Esophagus muscularis mucosa (tissue), 4 donors: ENCODE measurements around the gene SETD4. TPM values are rescaled to one million over a fixed set of nuclear protein-coding genes. Genes with fewer than 3 reads are reported as not detected.

ENCODE experiments used
- DNase-seq: peaks from one replicate; pipeline ENCODE4 v3.0.0-alpha.2; 2017; ENCODE audit errors: extremely low spot score
- H3K27ac ChIP-seq, 4 donors: fragments of 200-600 bp; sonication (generic); replicated peaks in 1 of 4; 1 replicate in 3 of 4; 2 replicates in 1 of 4; pipeline ENCODE4 v1.5.1; 2016 to 2019; ENCODE audit warnings: mild to moderate bottlenecking in 1 of 4
- H3K27me3 ChIP-seq, 4 donors: fragments of 200-600 bp; sonication (generic); one replicate each; pipeline versions ENCODE4 v1.5.1 to v1.6.0; 2016 to 2019
- H3K36me3 ChIP-seq, 4 donors: fragments of 200-600 bp; sonication (generic); one replicate each; pipeline ENCODE4 v1.5.1; 2016 to 2019
- H3K4me1 ChIP-seq, 4 donors: fragments of 200-600 bp; sonication (generic); one replicate each; pipeline ENCODE4 v1.5.1; 2016 to 2019
- H3K4me3 ChIP-seq, 4 donors: fragments of 200-600 bp; sonication (generic); 1 replicate in 2 of 4; 2 replicates in 2 of 4; pipeline ENCODE4 v1.5.1; 2016 to 2019; ENCODE audit warnings: mild to moderate bottlenecking in 4 of 4, moderate library complexity in 1 of 4
- H3K9me3 ChIP-seq, 4 donors: fragments of 200-600 bp; sonication (generic); 1 replicate in 3 of 4; 2 replicates in 1 of 4; pipeline ENCODE4 v1.5.1; 2016 to 2019
- EP300 ChIP-seq: sonication (generic); formaldehyde crosslinking; IDR thresholded peaks from one replicate; pipeline ENCODE4 v1.6.1; 2017; ENCODE audit warnings: antibody characterized with exemption
- POLR2A ChIP-seq: fragments of 450-650 bp; IDR thresholded peaks from one replicate; pipeline ENCODE4 v1.6.1; 2017; ENCODE audit warnings: antibody characterized with exemption, moderate library complexity, mild to moderate bottlenecking, low read depth
- POLR2AphosphoS5 ChIP-seq, 2 donors: sonication (generic); formaldehyde crosslinking; IDR thresholded peaks; one replicate each; pipeline ENCODE4 v1.6.1; 2017; ENCODE audit warnings: antibody characterized with exemption in 2 of 2
- WGBS: methylation state at CpG from one replicate; pipeline ENCODE4 v1.1.5; 2018; 5-methylcytosine and 5-hydroxymethylcytosine counted together
- intact Hi-C: fragments of 100-400 bp; cut with DNase I; formaldehyde crosslinking; loops from one replicate; pipeline ENCODE4 v1.15.1; 2023
- total RNA-seq, 4 donors: library from RNA; depleted of rRNA; stranded (reverse); fragments of >200 nt; gene quantifications; one replicate each; pipeline versions ENCODE4 v1.1.0 to v1.2.1, GENCODE V29; 2016
- TF ChIP-seq, protein P1 (sequence below), 3 experiments: fragments of 200-600 bp in 2 of 3; fragments of 450-650 bp in 1 of 3; sonication (generic) in 2 of 3; IDR thresholded peaks; one replicate each; pipeline ENCODE4 v1.5.1; 2017 to 2019; ENCODE audit warnings: antibody characterized with exemption in 3 of 3, mild to moderate bottlenecking in 2 of 3, moderate library complexity in 1 of 3

The SETD4 gene
- total RNA-seq, 4 donors from 2014 or later: 10.8 to 15.2 (median 13.3) TPM

DNA sequence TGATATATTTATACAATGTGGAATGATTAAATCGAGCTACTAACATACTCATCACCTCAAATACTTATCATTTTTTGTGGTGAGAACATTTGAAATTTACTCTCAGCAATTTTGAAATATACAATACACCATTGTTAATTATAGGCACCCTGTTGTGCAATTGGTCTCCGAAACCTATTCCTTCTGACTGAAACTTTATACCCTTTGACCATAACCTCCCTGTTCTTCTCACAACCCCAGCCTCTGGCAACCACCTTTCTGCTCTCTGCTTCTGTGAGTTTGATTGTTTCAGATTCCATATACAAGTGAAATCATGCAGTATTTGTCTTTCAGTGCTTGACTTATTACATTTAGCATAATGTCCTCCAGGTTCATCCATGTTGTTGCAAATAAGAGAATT is 49.5 kb downstream of the SETD4 start:
- WGBS: 80% methylated on average over 2 of the region's 2 CpGs
- Histone ChIP-seq H3K27me3 (peaks cover 0 to 6% (median 0%) of the 10 kb centered on the region in 4 donors), H3K36me3 (no peaks in the 10 kb centered on the region), H3K4me1 (peaks cover 0 to under 1% (median 0%) of the 10 kb centered on the region in 4 donors), H3K27ac (no peak overlapping the region), H3K4me3 (no peak overlapping the region), H3K9me3 (no peaks in the 10 kb centered on the region)
- intact Hi-C loops: no loop called here
- TF ChIP-seq POLR2AphosphoS5 (IDR thresholded peaks at IDR 0.05) (no peak), EP300 (no peak), POLR2A (no peak)
- TF ChIP-seq, protein P1, sequence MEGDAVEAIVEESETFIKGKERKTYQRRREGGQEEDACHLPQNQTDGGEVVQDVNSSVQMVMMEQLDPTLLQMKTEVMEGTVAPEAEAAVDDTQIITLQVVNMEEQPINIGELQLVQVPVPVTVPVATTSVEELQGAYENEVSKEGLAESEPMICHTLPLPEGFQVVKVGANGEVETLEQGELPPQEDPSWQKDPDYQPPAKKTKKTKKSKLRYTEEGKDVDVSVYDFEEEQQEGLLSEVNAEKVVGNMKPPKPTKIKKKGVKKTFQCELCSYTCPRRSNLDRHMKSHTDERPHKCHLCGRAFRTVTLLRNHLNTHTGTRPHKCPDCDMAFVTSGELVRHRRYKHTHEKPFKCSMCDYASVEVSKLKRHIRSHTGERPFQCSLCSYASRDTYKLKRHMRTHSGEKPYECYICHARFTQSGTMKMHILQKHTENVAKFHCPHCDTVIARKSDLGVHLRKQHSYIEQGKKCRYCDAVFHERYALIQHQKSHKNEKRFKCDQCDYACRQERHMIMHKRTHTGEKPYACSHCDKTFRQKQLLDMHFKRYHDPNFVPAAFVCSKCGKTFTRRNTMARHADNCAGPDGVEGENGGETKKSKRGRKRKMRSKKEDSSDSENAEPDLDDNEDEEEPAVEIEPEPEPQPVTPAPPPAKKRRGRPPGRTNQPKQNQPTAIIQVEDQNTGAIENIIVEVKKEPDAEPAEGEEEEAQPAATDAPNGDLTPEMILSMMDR (IDR thresholded peaks at IDR 0.05): no peak
- DNase-seq: no peak

DNA sequence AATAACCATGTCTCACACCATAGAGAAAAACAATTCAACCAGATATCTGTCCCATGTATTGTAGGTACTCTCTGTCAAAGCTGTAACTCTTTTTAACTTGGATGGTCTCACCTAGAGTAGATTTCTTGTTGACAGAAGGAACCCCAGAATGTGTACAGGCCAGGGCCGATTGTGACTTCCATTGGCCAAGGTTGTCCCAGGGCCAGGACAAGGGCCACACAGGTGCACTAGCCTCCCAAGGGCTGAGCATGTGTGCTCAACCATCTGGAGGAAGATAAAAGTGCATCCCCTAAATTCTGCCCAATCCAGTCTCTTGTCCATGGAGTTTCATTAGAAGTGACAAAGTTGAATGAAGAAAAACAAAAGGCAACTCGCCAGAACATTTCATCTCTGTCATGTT is 51.8 kb downstream of the SETD4 start:
- 98% methylated on average over 2 of the region's 2 CpGs for WGBS
- intact Hi-C loops: no loop called here
- Histone ChIP-seq H3K9me3 (no peaks in the 10 kb centered on the region), H3K36me3 (no peaks in the 10 kb centered on the region), H3K27me3 (peaks cover 0 to 6% (median 0%) of the 10 kb centered on the region in 4 donors), H3K4me3 (no peak overlapping the region), H3K27ac (no peak overlapping the region), H3K4me1 (peaks cover 0 to 8% (median 0%) of the 10 kb centered on the region in 4 donors)
- TF ChIP-seq POLR2A: no peak
- TF ChIP-seq, protein P1 (IDR thresholded peaks at IDR 0.05): no peak
- no peak for DNase-seq

DNA sequence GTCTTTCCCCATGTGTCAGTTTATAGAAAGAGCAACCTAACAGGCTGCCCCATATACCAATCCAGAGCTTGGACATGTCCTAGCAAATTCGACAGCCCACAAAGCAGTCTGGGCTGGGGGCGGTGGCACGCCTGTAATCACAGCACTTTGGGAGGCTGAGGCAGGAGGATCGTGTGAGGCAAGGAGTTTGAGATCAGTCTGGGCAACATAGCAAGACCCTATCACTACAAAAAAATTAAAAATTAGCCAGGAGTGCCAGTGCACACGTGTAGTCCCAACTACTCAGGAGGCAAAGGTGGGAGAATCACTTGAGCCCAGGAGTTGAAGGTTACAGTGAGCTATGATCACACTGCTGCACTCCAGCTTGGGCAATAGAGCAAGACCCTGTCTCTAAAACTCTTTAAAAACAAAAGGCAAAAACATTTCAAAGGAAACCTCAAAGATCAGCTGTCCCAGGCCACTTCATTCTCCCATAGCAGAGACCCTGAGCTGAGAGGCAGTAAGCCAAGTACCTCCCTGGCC is 54.4 kb downstream of the SETD4 start:
- intact Hi-C loops: no loop called here
- DNase-seq: no peak
- Histone ChIP-seq H3K4me1 (peaks cover 0 to 8% (median 0%) of the 10 kb centered on the region in 4 donors), H3K4me3 (peak overlapping the region in 1 of 4 donors; percentile 4), H3K36me3 (no peaks in the 10 kb centered on the region), H3K9me3 (no peaks in the 10 kb centered on the region), H3K27ac (no peak overlapping the region), H3K27me3 (no peaks in the 10 kb centered on the region)
- no peak for TF ChIP-seq POLR2AphosphoS5 (IDR thresholded peaks at IDR 0.05)
- no peak for TF ChIP-seq POLR2A
- TF ChIP-seq, protein P1 (IDR thresholded peaks at IDR 0.05): no peak
- no peak for TF ChIP-seq EP300
- 95% methylated on average over 5 of the region's 5 CpGs for WGBS

DNA sequence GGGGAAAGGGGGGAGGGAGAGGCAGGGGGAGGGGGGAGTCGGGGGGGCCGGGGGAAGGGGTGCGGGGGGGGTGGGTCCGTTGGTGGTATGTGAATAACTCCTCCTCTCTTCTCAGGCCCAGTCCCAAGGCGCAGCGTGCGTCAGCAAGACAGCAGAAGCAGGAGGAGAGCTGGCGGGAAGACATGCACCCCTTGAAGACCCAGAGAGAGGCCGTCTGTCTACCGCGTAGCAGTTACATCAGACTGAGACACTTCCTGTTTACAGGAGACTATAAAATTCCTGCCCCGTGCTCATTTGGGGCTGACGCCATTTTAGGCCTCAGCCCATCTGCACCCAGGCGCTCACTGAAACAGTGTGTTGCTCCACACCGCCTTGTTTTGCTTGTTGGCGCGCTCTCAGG is 55.3 kb downstream of the SETD4 start:
- H3K27ac ChIP-seq: no peak overlapping the region
- H3K27me3 ChIP-seq: no peaks in the 10 kb centered on the region
- H3K36me3 ChIP-seq: no peaks in the 10 kb centered on the region
- peak overlapping the region in 1 of 4 donors; percentile 4 for H3K4me3 ChIP-seq
- peak in 1 of 2 donors; percentile 35 for TF ChIP-seq POLR2AphosphoS5 (IDR thresholded peaks at IDR 0.05)
- no peak for TF ChIP-seq EP300
- peaks cover 0 to 8% (median 0%) of the 10 kb centered on the region in 4 donors for H3K4me1 ChIP-seq
- DNase-seq: no peak
- intact Hi-C loops: no loop called here
- H3K9me3 ChIP-seq: no peaks in the 10 kb centered on the region
- 79% methylated on average over 17 of the region's 17 CpGs for WGBS

DNA sequence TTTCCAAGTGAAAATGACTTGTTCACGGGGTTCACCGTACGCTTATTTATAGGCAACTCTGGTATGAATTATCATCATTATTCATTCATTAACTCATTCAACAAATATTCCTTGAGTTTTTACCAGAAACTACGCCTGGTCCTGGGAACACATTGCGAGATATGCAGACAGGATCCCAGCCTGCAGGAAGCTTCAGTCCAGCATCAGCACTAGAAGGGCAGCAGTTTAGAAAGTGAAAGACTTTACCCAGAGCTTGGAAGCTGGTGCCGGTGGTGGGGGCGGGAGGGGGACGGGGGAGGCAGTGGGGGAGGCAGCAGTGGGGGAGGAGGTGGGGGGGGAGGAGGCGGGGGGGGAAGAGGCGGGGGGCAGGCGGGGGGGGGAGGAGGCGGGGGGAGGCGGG is 55.9 kb downstream of the SETD4 start:
- DNase-seq: no peak
- Histone ChIP-seq H3K4me1 (peaks cover 0 to 8% (median 0%) of the 10 kb centered on the region in 4 donors), H3K27me3 (no peaks in the 10 kb centered on the region), H3K4me3 (no peak overlapping the region), H3K27ac (no peak overlapping the region), H3K36me3 (no peaks in the 10 kb centered on the region), H3K9me3 (no peaks in the 10 kb centered on the region)
- TF ChIP-seq EP300 (no peak), POLR2A (no peak), POLR2AphosphoS5 (IDR thresholded peaks at IDR 0.05) (no peak)
- TF ChIP-seq, protein P1 (IDR thresholded peaks at IDR 0.05): no peak
- 54% methylated on average over 6 of the region's 13 CpGs for WGBS
- intact Hi-C loops: no loop called here
